ENCODE measurements around the gene ADD3.

Gene ADD3, protein sequence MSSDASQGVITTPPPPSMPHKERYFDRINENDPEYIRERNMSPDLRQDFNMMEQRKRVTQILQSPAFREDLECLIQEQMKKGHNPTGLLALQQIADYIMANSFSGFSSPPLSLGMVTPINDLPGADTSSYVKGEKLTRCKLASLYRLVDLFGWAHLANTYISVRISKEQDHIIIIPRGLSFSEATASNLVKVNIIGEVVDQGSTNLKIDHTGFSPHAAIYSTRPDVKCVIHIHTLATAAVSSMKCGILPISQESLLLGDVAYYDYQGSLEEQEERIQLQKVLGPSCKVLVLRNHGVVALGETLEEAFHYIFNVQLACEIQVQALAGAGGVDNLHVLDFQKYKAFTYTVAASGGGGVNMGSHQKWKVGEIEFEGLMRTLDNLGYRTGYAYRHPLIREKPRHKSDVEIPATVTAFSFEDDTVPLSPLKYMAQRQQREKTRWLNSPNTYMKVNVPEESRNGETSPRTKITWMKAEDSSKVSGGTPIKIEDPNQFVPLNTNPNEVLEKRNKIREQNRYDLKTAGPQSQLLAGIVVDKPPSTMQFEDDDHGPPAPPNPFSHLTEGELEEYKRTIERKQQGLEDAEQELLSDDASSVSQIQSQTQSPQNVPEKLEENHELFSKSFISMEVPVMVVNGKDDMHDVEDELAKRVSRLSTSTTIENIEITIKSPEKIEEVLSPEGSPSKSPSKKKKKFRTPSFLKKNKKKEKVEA

DNA sequence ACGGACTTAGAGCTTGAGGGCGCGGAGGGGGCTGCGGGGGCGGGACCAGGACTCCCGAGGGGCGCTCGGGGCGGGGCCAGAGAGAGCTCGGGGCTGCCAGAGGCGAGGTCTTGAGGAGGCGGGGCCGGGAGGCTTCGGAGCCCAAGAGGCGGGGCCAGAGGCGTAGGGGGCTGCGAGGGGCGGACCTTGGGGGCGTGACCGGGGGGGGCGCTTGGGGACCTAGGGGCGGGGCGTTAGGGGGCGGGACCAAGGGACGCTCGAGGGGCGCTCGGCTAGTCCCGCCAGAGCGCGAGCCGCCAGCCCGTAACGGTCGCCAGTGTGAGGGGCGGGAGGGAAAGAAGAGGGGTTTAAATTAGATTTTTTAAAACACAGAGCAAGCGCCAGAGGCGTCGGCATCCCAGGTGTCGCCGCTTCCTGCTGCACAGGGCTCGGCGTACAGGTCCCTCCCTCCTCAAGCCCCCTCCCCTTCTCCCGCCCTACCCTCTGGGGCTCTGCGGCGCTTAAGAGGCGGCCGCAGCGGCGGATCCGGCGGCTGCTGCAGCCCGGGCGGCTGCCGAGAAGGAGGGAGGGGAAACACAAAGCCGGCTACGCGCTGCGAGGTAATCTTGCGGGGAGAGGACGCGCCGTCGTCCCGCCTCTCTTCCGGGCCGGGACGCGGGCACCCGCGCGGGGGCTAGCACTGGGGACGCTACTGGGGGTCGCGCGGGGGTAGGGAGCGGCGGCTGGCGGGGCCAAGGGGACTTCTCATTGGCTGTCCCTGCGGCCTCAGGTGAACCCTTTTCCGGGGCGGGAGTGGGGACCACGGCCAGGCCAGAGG lies at the start of gene ADD3:
TSS of gene ADD3 (plus strand) at position 284 of the 817 bp plus-strand sequence. CDS start 92,670 bp downstream, outside the sequence.
- POLR2A ChIA-PET = no interaction called here
- TF ChIP-seq, protein P1, sequence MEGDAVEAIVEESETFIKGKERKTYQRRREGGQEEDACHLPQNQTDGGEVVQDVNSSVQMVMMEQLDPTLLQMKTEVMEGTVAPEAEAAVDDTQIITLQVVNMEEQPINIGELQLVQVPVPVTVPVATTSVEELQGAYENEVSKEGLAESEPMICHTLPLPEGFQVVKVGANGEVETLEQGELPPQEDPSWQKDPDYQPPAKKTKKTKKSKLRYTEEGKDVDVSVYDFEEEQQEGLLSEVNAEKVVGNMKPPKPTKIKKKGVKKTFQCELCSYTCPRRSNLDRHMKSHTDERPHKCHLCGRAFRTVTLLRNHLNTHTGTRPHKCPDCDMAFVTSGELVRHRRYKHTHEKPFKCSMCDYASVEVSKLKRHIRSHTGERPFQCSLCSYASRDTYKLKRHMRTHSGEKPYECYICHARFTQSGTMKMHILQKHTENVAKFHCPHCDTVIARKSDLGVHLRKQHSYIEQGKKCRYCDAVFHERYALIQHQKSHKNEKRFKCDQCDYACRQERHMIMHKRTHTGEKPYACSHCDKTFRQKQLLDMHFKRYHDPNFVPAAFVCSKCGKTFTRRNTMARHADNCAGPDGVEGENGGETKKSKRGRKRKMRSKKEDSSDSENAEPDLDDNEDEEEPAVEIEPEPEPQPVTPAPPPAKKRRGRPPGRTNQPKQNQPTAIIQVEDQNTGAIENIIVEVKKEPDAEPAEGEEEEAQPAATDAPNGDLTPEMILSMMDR (IDR thresholded peaks at IDR 0.05; ENCODE audit: control extremely low read depth, extremely low read depth, low read depth, missing control alignments) = no peak

DNA sequence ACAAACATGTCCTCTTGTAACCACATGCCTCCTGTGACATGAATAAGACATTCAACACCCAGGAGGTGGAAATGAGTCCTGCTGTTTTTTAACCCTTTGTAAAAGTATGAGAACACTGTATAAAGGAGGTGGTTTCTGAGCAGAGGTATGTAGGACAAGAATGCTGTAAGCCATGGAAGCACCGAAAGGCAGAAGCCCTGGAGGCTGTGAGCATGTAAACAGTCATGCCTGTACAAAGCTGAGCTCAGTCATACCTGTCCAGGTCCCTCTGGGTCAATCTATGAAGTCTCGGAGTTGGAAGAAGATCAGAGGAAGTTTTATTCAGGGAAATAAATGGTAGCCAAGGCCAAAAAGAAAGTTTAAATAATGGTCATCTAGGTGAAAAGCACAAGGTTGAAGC lies 49.7 kb upstream of the ADD3 start:
- ChIA-PET POLR2A (no interaction called here), CTCF (interaction anchor here (1.5 to 2.7 kb wide), 3 partner anchors 12 to 74 kb away, joined by 5 to 11 read pairs (median 7); no protein-coding TSS in a partner anchor)
- TF ChIP-seq, protein P1 (IDR thresholded peaks at IDR 0.05; ENCODE audit: control extremely low read depth, extremely low read depth, low read depth, missing control alignments) = no peak
- no peak for DNase-seq (ENCODE audit: extremely low spot score)

More for the DNA sequence above, at the start of gene ADD3:
- DNase-seq (ENCODE audit: extremely low spot score) = peak; percentile 98
- CTCF ChIA-PET = interaction anchor here (1.0 to 1.1 kb wide), 2 partner anchors 16 to 199 kb away, joined by 3 read pairs; no protein-coding TSS in a partner anchor

DNA sequence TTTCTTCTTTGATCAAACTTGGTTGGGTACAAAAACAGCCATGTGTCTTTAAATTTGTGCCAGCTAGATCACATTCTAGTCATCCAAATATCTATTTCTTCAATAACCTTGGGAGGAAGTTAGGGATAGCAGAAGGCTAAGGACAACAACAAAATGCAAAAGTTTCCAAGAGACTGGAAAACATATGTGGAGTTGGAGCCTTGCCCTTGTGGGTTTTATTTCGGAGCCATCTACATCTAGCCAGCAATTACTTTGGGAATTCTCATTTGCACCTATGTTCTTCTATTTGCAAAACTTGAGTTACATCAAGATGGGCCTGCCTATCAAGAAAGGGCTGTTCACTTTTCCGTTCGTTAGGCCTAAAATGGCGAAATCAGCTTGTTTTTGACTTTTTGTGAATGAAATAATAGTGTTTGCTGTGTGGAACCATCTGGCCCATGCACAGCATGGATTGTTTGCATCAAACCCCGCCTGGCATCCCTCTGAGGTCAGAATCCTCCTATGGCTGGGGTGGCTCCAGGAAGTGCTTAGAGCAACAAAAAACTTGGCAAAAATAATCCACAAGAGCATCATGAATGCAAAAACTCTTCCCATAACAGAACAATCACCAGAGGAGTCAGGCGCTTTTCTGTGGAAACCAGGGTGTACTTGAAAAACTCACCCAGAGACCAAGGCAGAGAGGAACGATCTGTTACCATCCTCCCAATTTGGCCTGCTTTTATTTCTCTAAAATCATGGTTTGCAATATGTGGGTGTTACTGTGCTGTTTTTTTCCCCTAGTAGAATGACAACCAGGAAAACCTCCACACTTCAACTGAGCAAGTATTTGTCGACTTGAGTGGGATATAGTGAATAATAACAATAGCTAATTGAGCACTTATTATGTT lies 48.3 kb upstream of the ADD3 start:
- no peak for DNase-seq (ENCODE audit: extremely low spot score)
- CTCF ChIA-PET = interaction anchor here (1.7 kb wide), 1 partner anchor 19 kb away, joined by 5 read pairs; no protein-coding TSS in a partner anchor
- TF ChIP-seq, protein P1 (IDR thresholded peaks at IDR 0.05; ENCODE audit: control extremely low read depth, extremely low read depth, low read depth, missing control alignments) = no peak
- POLR2A ChIA-PET = no interaction called here

DNA sequence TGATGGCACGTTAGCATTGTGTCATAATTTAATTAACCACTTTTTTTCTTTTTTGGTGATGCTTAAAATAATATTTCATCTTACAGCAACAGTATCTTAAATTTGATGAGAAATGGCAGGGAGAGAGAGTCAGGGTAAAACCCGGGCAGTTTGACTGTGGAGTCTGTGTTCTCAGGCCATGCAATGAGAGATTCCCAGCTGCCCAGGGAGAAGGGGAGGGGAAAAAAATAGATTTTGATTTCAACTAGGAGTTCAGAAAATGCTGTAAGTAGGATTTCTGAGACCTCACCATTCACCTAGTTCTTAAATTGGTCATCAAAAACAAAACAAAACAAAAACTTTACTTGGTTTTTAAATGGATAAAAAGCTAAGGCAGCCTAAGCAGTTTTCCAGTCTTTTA lies 47.1 kb upstream of the ADD3 start:
- DNase-seq (ENCODE audit: extremely low spot score) = no peak
- ChIA-PET CTCF (interaction anchor here (1.0 to 1.7 kb wide), 2 partner anchors 16 to 18 kb away, joined by 3 to 5 read pairs; no protein-coding TSS in a partner anchor), POLR2A (no interaction called here)
- TF ChIP-seq, protein P1 (IDR thresholded peaks at IDR 0.05; ENCODE audit: control extremely low read depth, extremely low read depth, low read depth, missing control alignments) = no peak

DNA sequence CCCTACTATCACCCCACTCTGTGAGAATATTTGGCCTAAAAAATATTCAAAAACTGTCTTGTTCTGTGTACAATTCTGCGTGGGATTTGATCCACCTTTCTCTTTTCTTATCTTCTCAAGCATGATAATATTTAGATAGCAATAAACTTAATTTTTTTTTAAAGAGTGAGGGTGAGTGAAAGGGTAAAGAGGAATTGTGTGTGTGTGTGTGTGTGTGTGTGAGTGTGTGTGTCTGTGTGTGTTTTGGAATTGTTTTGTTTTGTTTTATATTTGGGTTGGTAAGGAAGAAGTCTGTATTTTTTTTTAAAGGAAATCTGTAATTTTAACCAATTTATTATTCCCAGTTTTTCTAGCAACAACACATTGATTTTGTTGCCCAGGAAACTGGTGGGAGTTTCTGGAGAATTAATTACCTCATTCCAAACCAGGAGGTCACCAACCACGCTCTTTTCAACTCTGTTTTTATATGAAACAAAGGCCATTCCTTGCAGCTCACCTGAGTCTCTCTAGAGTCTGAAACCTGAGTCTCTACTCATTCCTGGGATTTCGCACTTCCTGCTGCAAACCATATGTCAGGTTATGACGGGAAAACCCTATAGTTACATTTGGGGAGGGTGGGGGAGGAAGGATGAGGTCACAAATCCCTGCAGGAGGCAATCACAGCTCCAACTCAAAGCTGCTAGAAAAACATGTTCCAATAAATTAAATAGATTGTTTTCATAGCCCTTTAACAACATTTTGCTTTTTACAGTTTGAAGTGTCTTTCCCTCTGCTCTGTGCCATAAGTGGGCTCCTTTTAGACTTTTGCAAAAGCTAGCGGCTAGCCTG lies 46.4 kb upstream of the ADD3 start:
- ChIA-PET POLR2A (no interaction called here), CTCF (interaction anchor here (1.0 to 1.7 kb wide), 2 partner anchors 15 to 18 kb away, joined by 3 to 5 read pairs; no protein-coding TSS in a partner anchor)
- DNase-seq (ENCODE audit: extremely low spot score) = no peak
- TF ChIP-seq, protein P1 (IDR thresholded peaks at IDR 0.05; ENCODE audit: control extremely low read depth, extremely low read depth, low read depth, missing control alignments) = no peak
